GM19395 (cell line): Measurements from ENCODE around the gene NCOA3.

ENCODE experiments used
- ATAC-seq: cut with Tn5 transposase; IDR thresholded peaks from one replicate; pipeline ENCODE4 v1.9.1; 2021; ENCODE audit warnings: mild to moderate bottlenecking, moderate library complexity; ENCODE audit not compliant: unreplicated experiment

NCOA3 gene

GRCh38 chr20:47675190-47676142, 173.8 kb downstream of the NCOA3 start:
- ATAC-seq = no peak

DNA sequence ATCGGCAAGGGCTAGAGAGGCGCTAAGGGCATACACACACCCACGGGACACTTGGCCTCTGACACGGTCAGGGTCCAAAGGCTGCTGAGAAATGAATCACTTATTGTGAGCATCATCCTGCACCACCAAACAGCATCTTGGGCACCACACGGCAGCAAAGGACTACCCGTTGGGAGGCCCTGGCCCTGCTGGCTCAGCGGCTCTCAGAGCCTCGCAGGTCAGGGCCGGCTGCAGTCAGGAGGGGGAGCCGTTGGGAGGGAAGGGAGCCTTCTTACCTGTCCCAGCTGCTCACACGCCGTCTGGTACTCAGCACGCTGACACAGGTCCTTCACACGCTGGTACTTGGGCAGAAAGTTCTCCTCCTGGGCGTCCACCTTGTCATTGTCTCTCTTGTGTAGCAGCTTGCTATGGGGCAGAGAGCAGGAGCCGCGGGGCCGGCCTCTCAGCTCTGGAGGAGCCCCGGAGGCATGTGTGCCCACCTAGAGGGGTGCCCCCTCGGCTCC, 174.6 kb downstream of the NCOA3 start:
- no peak for ATAC-seq

DNA sequence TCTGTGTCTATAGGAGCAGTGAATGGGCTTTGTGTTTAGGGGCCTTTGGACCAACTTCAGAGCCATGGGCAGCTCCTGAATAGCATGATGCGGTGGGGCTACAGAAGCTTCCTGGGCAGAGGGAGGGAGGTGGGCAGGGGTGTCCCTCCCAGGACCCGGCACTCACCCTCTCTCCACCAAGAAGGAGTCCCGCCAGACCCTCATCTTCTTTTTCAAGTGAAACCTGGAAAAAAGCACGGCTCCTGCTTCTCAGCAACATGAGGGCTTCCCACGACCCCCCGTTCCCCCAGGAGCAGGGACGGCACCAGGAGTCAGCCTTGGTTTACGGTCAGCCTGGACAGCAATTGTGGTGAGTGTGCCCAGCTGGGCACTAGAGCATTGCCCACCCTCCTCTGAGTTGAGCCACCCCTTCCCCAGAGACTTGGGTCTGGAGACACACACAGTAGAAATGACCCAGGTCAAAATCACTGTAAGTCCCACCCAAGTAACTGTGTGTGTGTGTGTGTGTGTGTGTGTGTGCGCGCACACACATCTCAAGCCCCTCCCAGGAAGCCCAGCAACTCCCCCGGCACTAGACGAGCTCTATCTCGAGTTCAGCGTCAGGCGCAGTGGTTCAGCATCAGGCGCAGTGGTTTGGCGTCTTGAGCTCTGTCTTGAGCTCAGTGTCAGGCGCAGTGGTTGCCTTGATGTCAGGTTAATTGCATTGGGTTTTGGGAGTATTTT, 175.4 kb downstream of the NCOA3 start:
- ATAC-seq = no peak

DNA sequence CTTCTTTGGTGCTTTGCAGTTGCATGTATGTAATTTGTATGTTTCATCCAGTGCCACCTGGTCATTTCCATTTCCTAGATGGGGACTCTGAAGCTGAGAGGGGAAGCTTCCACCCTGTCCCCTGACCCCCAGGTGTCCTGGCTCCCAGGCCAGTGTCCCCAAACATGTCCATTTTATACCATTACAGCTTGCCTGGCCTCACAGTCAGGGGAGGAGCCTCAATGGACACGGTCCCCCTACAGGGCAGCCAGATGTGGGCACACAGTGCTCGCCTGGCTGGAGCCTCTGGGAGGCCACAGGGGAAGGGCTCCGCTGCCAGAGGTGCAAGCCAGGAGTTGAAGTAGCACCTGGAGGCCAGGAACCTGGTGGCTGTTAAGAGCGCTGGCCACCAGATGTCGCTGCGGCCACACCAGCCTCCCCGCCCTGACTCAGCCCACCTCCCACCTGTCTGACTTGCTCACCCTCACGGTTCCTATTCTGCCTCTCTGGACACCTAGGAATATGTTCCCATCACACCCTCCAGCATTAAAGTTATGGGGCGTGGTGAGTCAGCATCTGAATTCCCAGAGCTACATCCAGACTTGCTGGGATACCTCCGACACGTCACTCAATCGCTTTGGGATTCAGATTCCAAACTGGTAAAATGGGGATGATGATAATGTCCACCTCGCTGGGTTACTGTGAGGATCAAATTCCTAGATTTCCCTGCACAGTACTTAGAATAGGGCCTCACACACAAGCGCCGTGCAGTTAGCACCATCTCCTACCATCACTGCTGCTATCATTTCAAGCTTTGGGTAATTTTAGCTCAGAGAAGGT, 176.2 kb downstream of the NCOA3 start:
- no peak for ATAC-seq

- no peak for ATAC-seq
These were observed 176.8 kb downstream of the NCOA3 start for GRCh38 chr20:47678536-47678935.

DNA sequence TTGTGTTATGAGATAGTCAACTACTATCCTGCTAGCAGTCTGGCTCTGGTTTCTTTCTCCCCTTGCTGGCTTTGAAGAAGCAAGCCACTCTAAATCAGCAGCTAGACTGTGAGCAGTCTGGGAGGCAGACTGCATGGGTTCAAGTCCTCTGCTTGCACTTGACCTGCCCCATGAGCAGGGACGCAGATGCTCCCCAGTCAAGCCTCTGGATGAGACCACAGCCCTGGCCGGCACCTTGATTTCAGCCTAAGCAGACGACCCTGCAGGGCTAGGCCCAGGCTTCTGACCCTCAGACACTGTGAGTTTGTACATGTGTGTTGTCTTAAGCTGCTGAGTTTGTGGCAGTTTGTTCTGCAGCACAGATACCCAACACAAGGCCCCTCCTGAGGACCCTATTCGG, 177.8 kb downstream of the NCOA3 start:
- ATAC-seq = no peak

DNA sequence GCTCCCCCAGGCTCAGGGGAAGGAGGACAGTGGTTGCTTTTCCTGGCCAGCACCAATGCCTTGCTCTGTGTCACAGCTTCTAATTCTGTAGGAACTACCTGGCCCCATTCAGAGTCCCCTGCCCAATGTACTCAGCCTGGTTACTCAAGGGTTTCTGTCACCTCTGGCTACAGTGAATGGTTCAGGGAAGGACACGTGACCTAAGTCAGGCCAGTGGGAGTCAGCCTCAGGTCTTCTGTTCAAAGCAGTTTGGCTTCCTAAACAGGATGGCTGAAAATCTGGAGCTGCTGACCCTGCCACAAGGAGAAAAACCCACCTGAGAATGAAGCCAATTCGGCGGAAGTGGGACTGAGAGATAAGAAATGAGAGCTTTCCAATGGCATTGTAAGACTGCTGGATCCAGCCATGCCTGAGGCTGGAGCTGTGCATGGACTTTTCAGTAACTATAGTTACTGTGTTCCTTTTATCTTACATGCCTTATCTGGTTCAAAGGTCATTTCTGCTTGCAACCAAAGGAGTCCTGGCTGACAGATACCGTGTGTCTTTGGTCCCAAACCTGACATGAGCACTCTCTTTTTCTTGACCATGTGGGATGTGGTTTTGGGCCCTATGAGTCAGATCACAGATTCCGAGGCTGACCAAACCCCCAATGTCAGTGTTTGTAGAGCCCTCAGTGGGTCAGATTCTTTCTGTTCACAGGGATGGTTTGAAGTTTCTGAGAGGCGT, 179.3 kb downstream of the NCOA3 start:
- no peak for ATAC-seq

DNA sequence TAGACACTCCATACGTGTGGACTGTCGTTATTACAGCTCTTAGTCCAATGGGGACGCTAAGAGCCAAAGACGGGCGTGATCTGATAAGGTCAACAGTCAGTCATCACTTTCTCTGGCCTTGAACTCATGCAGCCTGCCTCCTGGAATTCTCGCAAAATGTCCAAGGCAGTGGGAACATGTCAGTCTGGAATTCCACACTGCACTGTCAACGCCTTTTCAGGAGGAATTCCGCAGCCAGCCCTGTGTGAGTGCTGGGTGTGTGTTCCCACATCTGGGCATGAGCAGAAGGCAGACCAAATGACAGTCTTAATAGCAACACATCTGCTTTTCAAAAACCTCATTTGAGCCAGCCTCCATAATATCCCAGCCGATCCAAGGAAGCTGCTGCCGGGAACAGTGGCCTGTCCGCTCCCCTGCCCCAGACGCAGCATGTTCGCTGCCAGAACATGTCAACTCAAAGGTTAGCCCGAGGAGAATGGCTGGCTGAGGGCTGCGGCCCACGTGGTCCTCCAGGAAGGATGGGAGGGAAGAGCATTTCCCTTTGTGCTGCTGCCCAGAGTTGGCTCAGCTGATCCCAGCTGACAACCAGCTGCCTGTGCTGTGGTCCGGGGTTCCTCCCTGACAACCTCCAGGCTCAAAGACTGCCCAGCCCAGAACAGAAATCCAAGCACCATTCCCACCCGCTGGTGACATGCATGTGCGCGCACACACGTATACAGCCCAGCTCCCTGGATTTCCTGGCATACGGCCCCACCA, 180.5 kb downstream of the NCOA3 start:
- no peak for ATAC-seq

DNA sequence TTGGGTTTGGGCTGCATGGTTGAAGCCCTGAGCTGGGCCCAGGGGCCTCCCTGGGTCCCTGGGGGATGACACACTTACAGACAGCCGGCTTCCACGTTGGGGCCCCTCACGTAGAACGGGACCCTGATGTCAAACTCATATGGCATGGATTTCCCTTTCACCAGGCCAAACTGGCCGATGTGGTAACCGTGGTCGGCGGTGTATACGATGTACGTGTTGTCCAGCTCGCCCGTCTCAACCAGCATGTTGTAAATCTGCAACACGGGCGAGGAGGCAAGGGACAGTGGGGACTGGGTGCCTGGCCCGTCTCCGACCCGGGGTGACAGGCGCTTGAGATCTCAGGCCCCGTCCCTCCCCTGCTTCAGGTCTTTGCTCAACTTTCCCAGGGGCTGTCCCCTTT, 181.2 kb downstream of the NCOA3 start:
- no peak for ATAC-seq

DNA sequence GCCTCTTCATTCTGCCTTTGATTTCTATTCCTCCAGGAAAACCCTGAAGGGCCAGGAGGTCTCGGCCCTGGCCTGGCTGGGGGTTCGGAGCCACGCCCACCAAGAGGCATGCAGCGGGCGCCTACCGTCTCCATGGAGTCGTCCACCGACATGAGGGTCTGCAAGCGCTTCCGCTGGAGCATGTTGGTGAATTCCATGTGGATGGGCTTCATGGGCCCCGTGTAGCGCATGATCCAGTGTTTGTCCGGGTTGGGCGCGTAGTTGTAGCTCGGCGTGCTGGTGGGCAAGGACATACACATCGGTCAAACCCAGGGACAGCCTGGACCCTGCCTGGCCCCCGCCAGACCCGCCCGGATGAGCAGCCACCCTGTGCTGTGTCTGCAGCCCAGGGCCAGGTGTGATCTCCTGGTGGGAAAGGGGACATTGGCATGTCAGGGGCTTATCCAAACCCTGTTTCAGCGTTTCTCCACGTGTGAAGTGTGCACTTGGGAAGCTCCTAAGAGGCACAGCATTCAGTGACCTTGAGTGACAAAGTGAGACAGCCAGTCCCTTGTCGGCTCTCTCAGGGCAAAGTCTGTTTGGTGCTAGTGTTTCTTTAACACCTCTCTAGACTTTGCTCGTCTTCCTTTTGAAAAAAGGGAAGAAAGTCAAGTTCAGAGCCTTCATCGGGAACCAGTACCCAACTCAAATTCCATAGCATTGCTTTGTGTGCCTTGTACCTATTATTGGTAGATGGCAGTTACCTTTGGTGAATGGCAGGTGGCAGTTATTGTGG, 182.8 kb downstream of the NCOA3 start:
- no peak for ATAC-seq

- ATAC-seq = no peak
These were observed 184.9 kb downstream of the NCOA3 start for GRCh38 chr20:47686545-47686944.

- ATAC-seq = no peak
These were observed 185.7 kb downstream of the NCOA3 start for GRCh38 chr20:47687095-47687987.

- ATAC-seq = no peak
These were observed 187.0 kb downstream of the NCOA3 start for GRCh38 chr20:47688385-47689381.

GRCh38 chr20:47689731-47690130, 188.0 kb downstream of the NCOA3 start:
- no peak for ATAC-seq

GRCh38 chr20:47691625-47692024, 189.9 kb downstream of the NCOA3 start:
- ATAC-seq = no peak

GRCh38 chr20:47694021-47694818, 192.5 kb downstream of the NCOA3 start:
- ATAC-seq = no peak
